ENCODE data around the gene GNAQ.

Gene GNAQ

DNA sequence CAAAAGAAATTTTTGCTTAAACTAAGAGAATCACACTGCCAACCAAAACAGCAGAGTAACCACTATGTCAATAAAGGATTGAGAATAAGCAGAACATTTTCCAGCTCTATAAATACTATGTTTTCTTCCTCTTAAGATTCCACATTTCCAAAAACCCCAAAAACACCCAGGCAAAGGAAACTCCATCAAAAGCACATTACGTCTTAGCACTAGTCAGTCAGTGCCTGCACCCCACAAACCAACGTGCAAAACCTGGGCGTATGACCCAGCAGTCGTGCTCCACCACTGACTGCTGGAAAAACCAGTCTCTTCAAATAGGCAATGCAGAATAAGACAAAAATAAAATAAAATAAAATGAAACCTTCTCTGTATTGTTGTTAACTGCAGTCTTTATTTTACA lies 85.3 kb downstream of the GNAQ start:
- no peak for TF ChIP-seq POLR2AphosphoS5 (IDR thresholded peaks at IDR 0.05; ENCODE audit: low read depth, low read length)
- TF ChIP-seq, protein P1, sequence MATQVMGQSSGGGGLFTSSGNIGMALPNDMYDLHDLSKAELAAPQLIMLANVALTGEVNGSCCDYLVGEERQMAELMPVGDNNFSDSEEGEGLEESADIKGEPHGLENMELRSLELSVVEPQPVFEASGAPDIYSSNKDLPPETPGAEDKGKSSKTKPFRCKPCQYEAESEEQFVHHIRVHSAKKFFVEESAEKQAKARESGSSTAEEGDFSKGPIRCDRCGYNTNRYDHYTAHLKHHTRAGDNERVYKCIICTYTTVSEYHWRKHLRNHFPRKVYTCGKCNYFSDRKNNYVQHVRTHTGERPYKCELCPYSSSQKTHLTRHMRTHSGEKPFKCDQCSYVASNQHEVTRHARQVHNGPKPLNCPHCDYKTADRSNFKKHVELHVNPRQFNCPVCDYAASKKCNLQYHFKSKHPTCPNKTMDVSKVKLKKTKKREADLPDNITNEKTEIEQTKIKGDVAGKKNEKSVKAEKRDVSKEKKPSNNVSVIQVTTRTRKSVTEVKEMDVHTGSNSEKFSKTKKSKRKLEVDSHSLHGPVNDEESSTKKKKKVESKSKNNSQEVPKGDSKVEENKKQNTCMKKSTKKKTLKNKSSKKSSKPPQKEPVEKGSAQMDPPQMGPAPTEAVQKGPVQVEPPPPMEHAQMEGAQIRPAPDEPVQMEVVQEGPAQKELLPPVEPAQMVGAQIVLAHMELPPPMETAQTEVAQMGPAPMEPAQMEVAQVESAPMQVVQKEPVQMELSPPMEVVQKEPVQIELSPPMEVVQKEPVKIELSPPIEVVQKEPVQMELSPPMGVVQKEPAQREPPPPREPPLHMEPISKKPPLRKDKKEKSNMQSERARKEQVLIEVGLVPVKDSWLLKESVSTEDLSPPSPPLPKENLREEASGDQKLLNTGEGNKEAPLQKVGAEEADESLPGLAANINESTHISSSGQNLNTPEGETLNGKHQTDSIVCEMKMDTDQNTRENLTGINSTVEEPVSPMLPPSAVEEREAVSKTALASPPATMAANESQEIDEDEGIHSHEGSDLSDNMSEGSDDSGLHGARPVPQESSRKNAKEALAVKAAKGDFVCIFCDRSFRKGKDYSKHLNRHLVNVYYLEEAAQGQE (IDR thresholded peaks at IDR 0.05; ENCODE audit: insufficient read depth in 1 of 2, low read depth in 2 of 2, low read length in 2 of 2), result no peak
- TF ChIP-seq FOXP2 (optimal IDR thresholded peaks at IDR 0.05; ENCODE audit: borderline replicate concordance, extremely low read depth, extremely low read length, insufficient read depth), result no peak
- no peak for TF ChIP-seq SIN3A (IDR thresholded peaks at IDR 0.05; ENCODE audit: borderline replicate concordance, insufficient read depth, low read length)
- no peak for TF ChIP-seq TAF1 (IDR thresholded peaks at IDR 0.05; ENCODE audit: borderline replicate concordance, insufficient read depth, low read length)

DNA sequence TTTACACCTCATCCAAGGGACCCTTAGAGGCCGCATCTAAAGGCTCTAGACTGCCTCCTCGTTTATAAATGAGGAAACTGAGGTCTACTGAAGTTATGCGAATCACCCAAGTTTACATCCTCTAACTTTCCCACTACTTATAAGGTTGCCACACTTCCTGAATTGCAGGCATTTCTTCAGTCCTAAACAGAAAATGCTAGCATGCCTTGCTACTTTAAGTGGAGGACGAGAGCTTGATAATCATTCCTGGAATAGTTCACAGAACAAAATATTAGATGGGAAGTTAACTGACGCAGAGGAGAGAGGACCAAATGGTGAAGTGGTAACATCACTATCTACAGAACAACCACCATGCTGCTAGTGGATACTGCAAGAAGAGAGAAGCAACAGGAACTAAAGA lies 85.8 kb downstream of the GNAQ start:
- TF ChIP-seq TAF1 (IDR thresholded peaks at IDR 0.05; ENCODE audit: borderline replicate concordance, insufficient read depth, low read length) (no peak), SIN3A (IDR thresholded peaks at IDR 0.05; ENCODE audit: borderline replicate concordance, insufficient read depth, low read length) (no peak), FOXP2 (optimal IDR thresholded peaks at IDR 0.05; ENCODE audit: borderline replicate concordance, extremely low read depth, extremely low read length, insufficient read depth) (no peak), POLR2AphosphoS5 (IDR thresholded peaks at IDR 0.05; ENCODE audit: low read depth, low read length) (no peak)
- TF ChIP-seq, protein P1 (IDR thresholded peaks at IDR 0.05; ENCODE audit: insufficient read depth in 1 of 2, low read depth in 2 of 2, low read length in 2 of 2), result no peak

DNA sequence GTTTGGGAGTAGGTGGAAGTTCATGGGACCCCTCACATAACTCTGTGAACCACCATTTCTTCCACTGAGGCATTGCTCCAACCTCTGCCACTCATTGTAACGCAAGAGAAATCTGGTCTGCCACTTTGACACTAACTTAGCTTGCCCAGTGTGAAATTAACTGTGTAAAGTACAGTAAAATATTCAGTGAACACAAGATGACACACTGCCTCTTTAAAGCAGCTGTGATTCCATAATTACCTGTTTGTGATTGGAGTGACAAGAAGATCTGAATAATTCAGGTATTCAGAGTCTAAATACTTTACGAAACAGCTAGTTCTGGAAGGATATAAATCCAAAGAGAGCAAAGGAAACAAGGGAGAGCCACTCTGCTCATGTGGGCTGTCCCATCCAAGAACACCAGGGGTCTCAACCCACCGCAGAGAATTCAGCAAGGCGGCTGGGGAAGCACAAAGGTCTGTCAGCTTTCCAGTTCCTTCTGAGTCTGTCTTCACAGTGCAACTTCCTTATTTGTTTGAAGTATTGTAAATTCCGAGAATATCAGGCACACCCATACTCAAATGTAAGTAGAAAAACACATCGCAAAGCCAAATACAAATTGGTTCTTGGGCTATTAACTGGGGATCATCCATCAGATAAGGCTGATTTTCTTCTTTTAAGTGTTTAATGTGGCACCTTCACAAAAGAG lies 86.9 kb downstream of the GNAQ start:
- TF ChIP-seq SIN3A (IDR thresholded peaks at IDR 0.05; ENCODE audit: borderline replicate concordance, insufficient read depth, low read length) (no peak), FOXP2 (optimal IDR thresholded peaks at IDR 0.05; ENCODE audit: borderline replicate concordance, extremely low read depth, extremely low read length, insufficient read depth) (no peak), TAF1 (IDR thresholded peaks at IDR 0.05; ENCODE audit: borderline replicate concordance, insufficient read depth, low read length) (no peak), POLR2AphosphoS5 (IDR thresholded peaks at IDR 0.05; ENCODE audit: low read depth, low read length) (no peak)
- TF ChIP-seq, protein P1 (IDR thresholded peaks at IDR 0.05; ENCODE audit: insufficient read depth in 1 of 2, low read depth in 2 of 2, low read length in 2 of 2), result no peak

DNA sequence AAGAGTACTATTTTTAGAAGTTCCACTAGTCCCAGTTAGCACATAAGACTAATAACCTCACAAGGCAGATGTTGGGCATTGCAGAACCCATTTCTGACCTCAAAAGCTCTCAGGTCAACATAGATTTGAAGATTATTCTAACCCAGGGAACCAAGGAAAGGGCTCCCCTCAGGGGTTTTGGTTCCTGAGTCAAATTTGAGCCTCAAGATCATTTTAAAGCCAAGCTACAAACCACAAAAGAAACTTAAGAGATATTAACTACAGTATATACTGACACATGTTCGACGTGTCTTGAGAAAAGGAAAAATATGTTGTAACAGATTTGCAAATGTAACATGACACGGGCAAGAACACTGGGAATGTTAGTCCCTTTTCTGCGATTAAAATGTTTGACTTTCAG lies 88.6 kb downstream of the GNAQ start:
- TF ChIP-seq SIN3A (IDR thresholded peaks at IDR 0.05; ENCODE audit: borderline replicate concordance, insufficient read depth, low read length) (no peak), FOXP2 (optimal IDR thresholded peaks at IDR 0.05; ENCODE audit: borderline replicate concordance, extremely low read depth, extremely low read length, insufficient read depth) (no peak), POLR2AphosphoS5 (IDR thresholded peaks at IDR 0.05; ENCODE audit: low read depth, low read length) (no peak), TAF1 (IDR thresholded peaks at IDR 0.05; ENCODE audit: borderline replicate concordance, insufficient read depth, low read length) (no peak)
- TF ChIP-seq, protein P1 (IDR thresholded peaks at IDR 0.05; ENCODE audit: insufficient read depth in 1 of 2, low read depth in 2 of 2, low read length in 2 of 2), result no peak

All from PFSK-1 (cell line).